GM10266 (cell line): Measurements from ENCODE around the gene PLEKHO1.
A peak's percentile ranks its signal among the peaks of the same experiment; 100 is the strongest.
"Not testable (repeated sequence)": the region's sequence is repeated elsewhere in the genome, so short reads cannot be mapped to it uniquely, and the experiment has no call there.

ENCODE experiments used
- DNase-seq: peaks from one replicate; pipeline ENCODE4 v3.0.0; 2012; ENCODE audit errors: extremely low spot score
- TF ChIP-seq, protein P1 (sequence below): IDR thresholded peaks from 2 replicates; pipeline ENCODE4 v1.5.1; 2012; ENCODE audit warnings: mild to moderate bottlenecking, low read depth; ENCODE audit not compliant: control insufficient read depth, insufficient read depth; ENCODE audit errors: missing control alignments

PLEKHO1 gene

GRCh38 chr1:150186789-150187559 lies 37.3 kb downstream of the PLEKHO1 start:
- TF ChIP-seq, protein P1, sequence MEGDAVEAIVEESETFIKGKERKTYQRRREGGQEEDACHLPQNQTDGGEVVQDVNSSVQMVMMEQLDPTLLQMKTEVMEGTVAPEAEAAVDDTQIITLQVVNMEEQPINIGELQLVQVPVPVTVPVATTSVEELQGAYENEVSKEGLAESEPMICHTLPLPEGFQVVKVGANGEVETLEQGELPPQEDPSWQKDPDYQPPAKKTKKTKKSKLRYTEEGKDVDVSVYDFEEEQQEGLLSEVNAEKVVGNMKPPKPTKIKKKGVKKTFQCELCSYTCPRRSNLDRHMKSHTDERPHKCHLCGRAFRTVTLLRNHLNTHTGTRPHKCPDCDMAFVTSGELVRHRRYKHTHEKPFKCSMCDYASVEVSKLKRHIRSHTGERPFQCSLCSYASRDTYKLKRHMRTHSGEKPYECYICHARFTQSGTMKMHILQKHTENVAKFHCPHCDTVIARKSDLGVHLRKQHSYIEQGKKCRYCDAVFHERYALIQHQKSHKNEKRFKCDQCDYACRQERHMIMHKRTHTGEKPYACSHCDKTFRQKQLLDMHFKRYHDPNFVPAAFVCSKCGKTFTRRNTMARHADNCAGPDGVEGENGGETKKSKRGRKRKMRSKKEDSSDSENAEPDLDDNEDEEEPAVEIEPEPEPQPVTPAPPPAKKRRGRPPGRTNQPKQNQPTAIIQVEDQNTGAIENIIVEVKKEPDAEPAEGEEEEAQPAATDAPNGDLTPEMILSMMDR: peak; percentile 33
- DNase-seq: peak; percentile 32

GRCh38 chr1:150187560-150187931 lies 37.8 kb downstream of the PLEKHO1 start:
- TF ChIP-seq, protein P1: no peak
- DNase-seq: no peak

GRCh38 chr1:150192012-150192411 lies 42.3 kb downstream of the PLEKHO1 start:
- no peak for DNase-seq
- TF ChIP-seq, protein P1: no peak

GRCh38 chr1:150194381-150195031 lies 44.8 kb downstream of the PLEKHO1 start:
- DNase-seq: no peak
- TF ChIP-seq, protein P1: no peak

DNA sequence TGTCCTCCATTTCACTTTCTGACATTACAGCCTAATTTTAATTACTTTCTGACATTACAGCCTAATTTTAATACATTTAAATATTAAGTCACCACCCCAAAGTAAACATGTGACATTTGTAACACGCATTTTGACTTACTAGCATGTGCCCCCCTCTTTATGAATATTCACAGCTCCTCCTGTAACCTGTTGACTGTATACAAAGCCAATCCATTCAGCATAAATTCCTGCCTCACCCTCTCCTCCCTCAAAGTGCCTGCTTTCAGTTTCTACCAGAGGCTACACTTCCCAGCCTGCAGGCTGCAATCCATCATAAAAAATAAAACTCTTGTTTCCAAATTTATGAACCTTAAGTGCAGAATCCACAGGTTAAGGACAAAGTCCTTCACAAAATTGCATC lies 46.7 kb downstream of the PLEKHO1 start:
- TF ChIP-seq, protein P1: no peak

DNA sequence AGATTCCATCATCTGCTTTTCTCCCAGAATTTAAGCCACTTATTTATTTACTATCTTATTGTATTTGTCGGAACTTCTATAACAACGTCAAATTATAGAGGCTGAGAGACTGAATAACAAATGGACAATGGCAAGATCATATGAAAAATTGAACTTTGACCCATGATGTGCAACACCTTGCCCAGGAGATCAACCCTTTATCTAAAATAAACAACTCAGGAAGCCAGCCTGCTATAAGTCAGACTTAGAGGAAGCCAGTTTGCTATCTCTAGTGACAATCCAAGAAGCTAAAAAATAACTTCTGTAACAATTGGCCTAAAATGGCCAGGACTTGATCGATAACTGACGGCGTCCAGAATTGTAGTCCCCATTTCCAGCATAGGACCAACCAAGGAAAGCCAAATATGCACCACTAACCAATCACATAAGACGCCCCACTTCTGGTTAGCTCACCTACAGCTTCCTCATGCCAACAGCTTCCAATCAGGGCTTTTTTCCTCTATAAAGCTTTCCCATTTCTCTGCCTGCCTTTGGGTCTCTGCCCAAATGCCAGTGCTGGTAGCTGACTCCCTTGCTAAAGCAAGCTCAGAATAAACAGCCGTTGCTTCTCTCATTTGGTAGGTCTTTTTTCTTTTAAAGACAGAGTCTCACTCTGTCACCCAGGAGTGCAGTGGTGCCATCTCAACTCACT lies 57.7 kb downstream of the PLEKHO1 start:
- DNase-seq: no peak
- TF ChIP-seq, protein P1: no peak

More for the DNA sequence above, 46.7 kb downstream of the PLEKHO1 start:
- DNase-seq: no peak

DNA sequence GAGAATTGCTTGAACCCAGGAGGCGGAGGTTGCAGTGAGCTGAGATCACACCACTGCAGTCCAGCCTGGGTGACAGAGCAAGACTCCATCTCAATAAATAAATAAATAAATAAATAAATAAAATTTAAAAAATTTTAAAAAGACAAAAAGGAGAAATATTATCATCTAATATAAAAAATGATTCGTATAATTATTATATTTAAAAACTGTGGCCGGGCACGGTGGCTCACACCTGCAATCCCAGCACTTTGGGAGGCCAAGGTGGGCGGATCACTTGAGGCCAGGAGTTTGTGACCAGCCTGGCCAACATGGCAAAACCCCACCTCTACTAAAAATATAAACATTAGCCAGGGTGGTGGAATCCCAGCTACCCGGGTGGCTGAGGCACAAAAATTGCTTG lies 58.7 kb downstream of the PLEKHO1 start:
- DNase-seq: not testable (repeated sequence)
